ENCODE data around the gene SREBF1. TPM values are rescaled to one million over a fixed set of nuclear protein-coding genes. Genes with fewer than 3 reads are reported as not detected.
A peak's percentile ranks its signal among the peaks of the same experiment; 100 is the strongest.

Gene SREBF1
- total and polyA plus RNA-seq, 2 experiments from 2014 or later, result 19.2 to 36.2 TPM

GRCh38 chr17:17822616-17823015, 14.2 kb downstream of the SREBF1 start:
- peaks cover 27% of the 10 kb centered on the region for H3K79me2 ChIP-seq (ENCODE audit: insufficient read depth)
- H2AFZ ChIP-seq, result no peak overlapping the region
- peaks cover 3% of the 10 kb centered on the region; the same call in 1 of the 2 replicates for H3K36me3 ChIP-seq (ENCODE audit: low read depth)
- no peaks in the 10 kb centered on the region for H3K9me2 ChIP-seq (ENCODE audit: insufficient read depth)
- DNase-seq, result no peak
- H3K27me3 ChIP-seq (replicated peaks; ENCODE audit: insufficient read depth), result no peaks in the 10 kb centered on the region
- H3K27ac ChIP-seq, result no peak overlapping the region
- no peaks in the 10 kb centered on the region for H3K9me3 ChIP-seq (ENCODE audit: low read depth)
- H3F3A ChIP-seq (ENCODE audit: insufficient read depth), result no peaks in the 10 kb centered on the region; the same call in 1 of the 2 replicates
- H3K9ac ChIP-seq, result no peak overlapping the region
- no peak for TF ChIP-seq EZH2 (IDR thresholded peaks at IDR 0.05; ENCODE audit: insufficient read depth, poor library complexity, severe bottlenecking)
- in situ Hi-C loops (cut with MboI), result no loop called here
- no peak overlapping the region for H3K4me3 ChIP-seq
- WGBS, 2 experiments (ENCODE audit: low coverage in 1 of 2, low lambda C conversion rate in 2 of 2, missing lambda C conversion rate in 2 of 2), result 45 to 51% methylated on average over 3 of the region's 3 CpGs
- H4K20me1 ChIP-seq (ENCODE audit: insufficient read depth), result no peaks in the 10 kb centered on the region
- peak overlapping the region; percentile 47 for H3K4me2 ChIP-seq (ENCODE audit: unreplicated experiment)
- peaks cover 35% of the 10 kb centered on the region for H3K4me1 ChIP-seq (ENCODE audit: insufficient read depth)

- Histone ChIP-seq H3K27me3 (replicated peaks; ENCODE audit: insufficient read depth) (no peaks in the 10 kb centered on the region), H3F3A (ENCODE audit: insufficient read depth) (no peaks in the 10 kb centered on the region; the same call in 1 of the 2 replicates), H3K4me3 (no peak overlapping the region), H4K20me1 (ENCODE audit: insufficient read depth) (no peaks in the 10 kb centered on the region), H3K9ac (no peak overlapping the region), H3K4me1 (ENCODE audit: insufficient read depth) (peaks cover 35% of the 10 kb centered on the region), H3K27ac (no peak overlapping the region), H3K9me2 (ENCODE audit: insufficient read depth) (no peaks in the 10 kb centered on the region), H3K9me3 (ENCODE audit: low read depth) (no peaks in the 10 kb centered on the region), H3K4me2 (ENCODE audit: unreplicated experiment) (no peak overlapping the region), H3K79me2 (ENCODE audit: insufficient read depth) (peaks cover 27% of the 10 kb centered on the region), H3K36me3 (ENCODE audit: low read depth) (peaks cover 3% of the 10 kb centered on the region; the same call in 1 of the 2 replicates), H2AFZ (no peak overlapping the region)
- peak; percentile 84 for DNase-seq
- in situ Hi-C loops (cut with MboI), result no loop called here
- 15 to 23% methylated on average over 1 of the region's 1 CpG for WGBS, 2 experiments (ENCODE audit: low coverage in 1 of 2, low lambda C conversion rate in 2 of 2, missing lambda C conversion rate in 2 of 2)
- TF ChIP-seq EZH2 (IDR thresholded peaks at IDR 0.05; ENCODE audit: insufficient read depth, poor library complexity, severe bottlenecking), result no peak
- no peak for TF ChIP-seq EZH2phosphoT487 (IDR thresholded peaks at IDR 0.05; ENCODE audit: insufficient read depth, low read depth)
Measured at GRCh38 chr17:17822189-17822588, 14.6 kb downstream of the SREBF1 start.

GRCh38 chr17:17820463-17821158, 16.2 kb downstream of the SREBF1 start:
- 72 to 79% methylated on average over 7 of the region's 7 CpGs for WGBS, 2 experiments (ENCODE audit: low coverage in 1 of 2, low lambda C conversion rate in 2 of 2, missing lambda C conversion rate in 2 of 2)
- H2AFZ ChIP-seq, result no peak overlapping the region
- H3K27ac ChIP-seq, result no peak overlapping the region
- H3F3A ChIP-seq (ENCODE audit: insufficient read depth), result no peaks in the 10 kb centered on the region; the same call in 1 of the 2 replicates
- no peaks in the 10 kb centered on the region for H3K9me2 ChIP-seq (ENCODE audit: insufficient read depth)
- H3K79me2 ChIP-seq (ENCODE audit: insufficient read depth), result peaks cover 23% of the 10 kb centered on the region
- peaks cover 3% of the 10 kb centered on the region; the same call in 1 of the 2 replicates for H3K36me3 ChIP-seq (ENCODE audit: low read depth)
- no peaks in the 10 kb centered on the region for H3K9me3 ChIP-seq (ENCODE audit: low read depth)
- no peak for DNase-seq
- no peaks in the 10 kb centered on the region for H3K27me3 ChIP-seq (replicated peaks; ENCODE audit: insufficient read depth)
- in situ Hi-C loops (cut with MboI), result no loop called here
- H3K9ac ChIP-seq, result no peak overlapping the region
- H3K4me2 ChIP-seq (ENCODE audit: unreplicated experiment), result no peak overlapping the region
- peaks cover 32% of the 10 kb centered on the region for H3K4me1 ChIP-seq (ENCODE audit: insufficient read depth)
- H4K20me1 ChIP-seq (ENCODE audit: insufficient read depth), result no peaks in the 10 kb centered on the region
- TF ChIP-seq EZH2phosphoT487 (IDR thresholded peaks at IDR 0.05; ENCODE audit: insufficient read depth, low read depth), result no peak
- no peak overlapping the region for H3K4me3 ChIP-seq

- H4K20me1 ChIP-seq (ENCODE audit: insufficient read depth), result no peaks in the 10 kb centered on the region
- 86 to 92% methylated on average over 6 to 10 of the region's 10 CpGs for WGBS, 2 experiments (ENCODE audit: low coverage in 1 of 2, low lambda C conversion rate in 2 of 2, missing lambda C conversion rate in 2 of 2)
- no peak overlapping the region for H2AFZ ChIP-seq
- H3K4me1 ChIP-seq (ENCODE audit: insufficient read depth), result peaks cover 31% of the 10 kb centered on the region
- no peaks in the 10 kb centered on the region for H3F3A ChIP-seq (ENCODE audit: insufficient read depth)
- in situ Hi-C loops (cut with MboI), result no loop called here
- H3K27ac ChIP-seq, result no peak overlapping the region
- no peak overlapping the region for H3K9ac ChIP-seq
- H3K79me2 ChIP-seq (ENCODE audit: insufficient read depth), result peaks cover 21% of the 10 kb centered on the region
- no peaks in the 10 kb centered on the region for H3K9me2 ChIP-seq (ENCODE audit: insufficient read depth)
- no peak overlapping the region for H3K4me2 ChIP-seq (ENCODE audit: unreplicated experiment)
- peaks cover 3% of the 10 kb centered on the region; the same call in 1 of the 2 replicates for H3K36me3 ChIP-seq (ENCODE audit: low read depth)
- no peak for DNase-seq
- H3K4me3 ChIP-seq, result no peak overlapping the region
- H3K27me3 ChIP-seq (replicated peaks; ENCODE audit: insufficient read depth), result no peaks in the 10 kb centered on the region
- TF ChIP-seq EZH2phosphoT487 (IDR thresholded peaks at IDR 0.05; ENCODE audit: insufficient read depth, low read depth) (no peak), EZH2 (IDR thresholded peaks at IDR 0.05; ENCODE audit: insufficient read depth, poor library complexity, severe bottlenecking) (no peak)
- no peaks in the 10 kb centered on the region for H3K9me3 ChIP-seq (ENCODE audit: low read depth)
Measured at GRCh38 chr17:17820046-17820445, 16.7 kb downstream of the SREBF1 start.

Data from GM23248 (cell line).